ENCODE measurements around the gene CDH4. TPM values are rescaled to one million over a fixed set of nuclear protein-coding genes. Genes with fewer than 3 reads are reported as not detected.

The CDH4 gene
- total RNA-seq, 1 donor from 2014 or later, result not detected

GRCh38 chr20:61649105-61649859, 397.2 kb downstream of the CDH4 start:
- no peaks in the 10 kb centered on the region for H3K36me3 Mint-ChIP-seq (ENCODE audit: low read depth)
- DNase-seq (no peak), ATAC-seq (ENCODE audit: low read depth) (no peak)
- H3K27me3 Mint-ChIP-seq, result no peaks in the 10 kb centered on the region
- no peaks in the 10 kb centered on the region for H3K4me1 Mint-ChIP-seq
- TF ChIP-seq CTCF (IDR thresholded peaks at IDR 0.05), result no peak
- no peak overlapping the region for H3K4me3 Mint-ChIP-seq
- CTCF ChIA-PET, result no interaction called here
- no peak overlapping the region for H3K27ac Mint-ChIP-seq
- peaks cover 3% of the 10 kb centered on the region for H3K9me3 Mint-ChIP-seq
- POLR2A ChIA-PET, result no interaction called here
- intact Hi-C loops (cut with micrococcal nuclease), result no loop called here

DNA sequence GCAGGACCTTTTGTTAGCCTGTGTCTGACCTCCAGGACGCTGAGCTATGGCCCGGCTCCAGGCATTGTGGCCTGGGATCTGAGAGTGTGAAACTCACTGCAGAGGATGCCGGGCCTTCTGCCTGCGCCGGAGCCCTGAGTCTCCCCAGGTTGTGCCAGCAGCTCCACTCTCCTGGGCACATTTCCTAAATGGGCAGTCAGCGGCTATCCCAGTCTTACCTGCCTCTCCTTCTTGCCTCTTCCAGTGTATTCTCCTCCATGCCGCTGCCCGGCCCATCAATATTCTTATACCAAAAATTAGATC, 397.8 kb downstream of the CDH4 start:
- ChIA-PET CTCF (no interaction called here), POLR2A (no interaction called here)
- peaks cover 3% of the 10 kb centered on the region for H3K9me3 Mint-ChIP-seq
- H3K4me3 Mint-ChIP-seq, result no peak overlapping the region
- H3K27me3 Mint-ChIP-seq, result no peaks in the 10 kb centered on the region
- H3K36me3 Mint-ChIP-seq (ENCODE audit: low read depth), result no peaks in the 10 kb centered on the region
- no peak for TF ChIP-seq CTCF (IDR thresholded peaks at IDR 0.05)
- H3K4me1 Mint-ChIP-seq, result no peaks in the 10 kb centered on the region
- DNase-seq (no peak), ATAC-seq (ENCODE audit: low read depth) (no peak)
- intact Hi-C loops (cut with micrococcal nuclease), result no loop called here
- H3K27ac Mint-ChIP-seq, result no peak overlapping the region

DNA sequence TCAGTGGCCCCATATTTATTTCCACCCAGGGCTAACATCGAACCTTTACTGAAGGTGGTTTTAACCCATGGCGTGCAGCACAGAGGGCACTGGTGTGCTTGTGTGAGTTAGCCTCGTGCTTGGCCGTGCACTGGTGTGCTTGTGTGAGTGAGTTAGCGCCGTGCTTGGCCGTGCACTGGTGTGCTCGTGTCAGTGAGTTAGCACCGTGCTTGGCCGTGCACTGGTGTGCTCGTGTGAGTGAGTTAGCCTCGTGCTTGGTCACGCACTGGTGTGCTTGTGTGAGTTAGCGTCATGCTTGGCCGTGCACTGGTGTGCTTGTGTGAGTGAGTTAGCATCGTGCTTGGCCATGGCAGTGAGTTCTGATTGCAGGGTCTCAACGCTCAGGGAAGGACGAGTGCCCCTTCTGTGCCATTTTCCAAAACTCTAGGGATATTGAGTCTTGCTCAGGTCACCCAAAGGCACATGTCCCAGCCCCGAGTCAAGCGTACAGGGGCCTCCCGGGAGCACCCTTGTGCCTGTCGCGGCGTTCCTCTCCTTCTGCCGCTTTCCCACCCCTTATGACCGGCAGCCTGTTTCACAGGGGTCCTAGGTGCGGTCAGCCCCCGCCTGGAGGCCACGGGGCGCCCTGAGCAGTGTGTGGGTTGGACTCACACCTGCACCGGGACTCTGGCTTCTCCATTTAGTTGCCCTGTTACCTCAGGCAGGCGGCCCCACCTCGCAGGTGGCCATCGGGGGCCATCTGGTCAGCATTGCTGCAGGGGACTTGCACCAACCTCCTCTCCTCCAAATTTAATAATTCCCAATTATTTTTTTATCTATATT, 399.1 kb downstream of the CDH4 start:
- TF ChIP-seq CTCF (IDR thresholded peaks at IDR 0.05), result no peak
- H3K4me3 Mint-ChIP-seq, result no peak overlapping the region
- CTCF ChIA-PET, result no interaction called here
- H3K9me3 Mint-ChIP-seq, result peaks cover 3% of the 10 kb centered on the region
- no peak for DNase-seq
- intact Hi-C loops (cut with micrococcal nuclease), result no loop called here
- no peak for ATAC-seq (ENCODE audit: low read depth)
- no peaks in the 10 kb centered on the region for H3K27me3 Mint-ChIP-seq
- H3K36me3 Mint-ChIP-seq (ENCODE audit: low read depth), result no peaks in the 10 kb centered on the region
- POLR2A ChIA-PET, result no interaction called here
- no peak overlapping the region for H3K27ac Mint-ChIP-seq
- H3K4me1 Mint-ChIP-seq, result no peaks in the 10 kb centered on the region

GRCh38 chr20:61652146-61652545, 400.1 kb downstream of the CDH4 start:
- H3K27ac Mint-ChIP-seq, result no peak overlapping the region
- ATAC-seq (ENCODE audit: low read depth), result no peak
- no peak for DNase-seq
- H3K4me1 Mint-ChIP-seq, result no peaks in the 10 kb centered on the region
- no peak for TF ChIP-seq CTCF (IDR thresholded peaks at IDR 0.05)
- CTCF ChIA-PET, result no interaction called here
- intact Hi-C loops (cut with micrococcal nuclease), result no loop called here
- no peaks in the 10 kb centered on the region for H3K27me3 Mint-ChIP-seq
- H3K4me3 Mint-ChIP-seq, result no peak overlapping the region
- peaks cover 3% of the 10 kb centered on the region for H3K9me3 Mint-ChIP-seq
- no peaks in the 10 kb centered on the region for H3K36me3 Mint-ChIP-seq (ENCODE audit: low read depth)
- POLR2A ChIA-PET, result no interaction called here

GRCh38 chr20:61654726-61655125, 402.7 kb downstream of the CDH4 start:
- H3K4me3 Mint-ChIP-seq, result no peak overlapping the region
- H3K4me1 Mint-ChIP-seq, result no peaks in the 10 kb centered on the region
- no peak for DNase-seq
- no peak for TF ChIP-seq CTCF (IDR thresholded peaks at IDR 0.05)
- intact Hi-C loops (cut with micrococcal nuclease), result no loop called here
- no peak overlapping the region for H3K27ac Mint-ChIP-seq
- ChIA-PET POLR2A (no interaction called here), CTCF (no interaction called here)
- H3K9me3 Mint-ChIP-seq, result peaks cover 3% of the 10 kb centered on the region
- no peaks in the 10 kb centered on the region for H3K27me3 Mint-ChIP-seq
- ATAC-seq (ENCODE audit: low read depth), result no peak
- H3K36me3 Mint-ChIP-seq (ENCODE audit: low read depth), result no peaks in the 10 kb centered on the region

Data from activated B cell treated with CpG ODN at 0.5 μM for 24 hours (primary cell).